H9 (cell line): ENCODE measurements around the gene BICD1. TPM values are rescaled to one million over a fixed set of nuclear protein-coding genes. Genes with fewer than 3 reads are reported as not detected.

Experiments
- DNase-seq: peaks from one replicate; pipeline ENCODE4 v3.0.0-alpha.2; 2017
- H2AFZ ChIP-seq: one replicate; pipeline ENCODE4 v1.6.1; 2013; ENCODE audit warnings: mild to moderate bottlenecking, low read length, control low read depth, moderate library complexity
- H2AK5ac ChIP-seq: 2 replicates; pipeline ENCODE4 v1.6.1; 2013; ENCODE audit warnings: low read length, control low read depth, mixed read lengths; ENCODE audit not compliant: insufficient read length
- H2BK120ac ChIP-seq: one replicate; pipeline ENCODE4 v1.6.1; 2013; ENCODE audit warnings: low read depth, mild to moderate bottlenecking, low read length, control low read depth, inconsistent platforms; ENCODE audit not compliant: poor library complexity, severe bottlenecking
- H2BK12ac ChIP-seq: 2 replicates; pipeline ENCODE4 v1.6.1; 2013; ENCODE audit warnings: low read length, control low read depth, mixed read lengths, low read depth; ENCODE audit not compliant: insufficient read length
- H2BK15ac ChIP-seq: 2 replicates; pipeline ENCODE4 v1.6.1; 2013; ENCODE audit warnings: low read depth, low read length, control low read depth
- H2BK20ac ChIP-seq: one replicate; pipeline ENCODE4 v1.6.1; 2013; ENCODE audit warnings: low read depth, mild to moderate bottlenecking, low read length, control low read depth, inconsistent platforms; ENCODE audit not compliant: poor library complexity, severe bottlenecking
- H2BK5ac ChIP-seq: 2 replicates; pipeline ENCODE4 v1.6.1; 2013; ENCODE audit warnings: low read length, control low read depth, mixed read lengths; ENCODE audit not compliant: insufficient read length
- H3K14ac ChIP-seq: 2 replicates; pipeline ENCODE4 v1.6.1; 2013; ENCODE audit warnings: low read length, control low read depth; ENCODE audit not compliant: insufficient read depth
- H3K18ac ChIP-seq: 2 replicates; pipeline ENCODE4 v1.6.1; 2013; ENCODE audit warnings: low read depth, mild to moderate bottlenecking, mixed read lengths, low read length, control low read depth; ENCODE audit not compliant: insufficient read length
- H3K23ac ChIP-seq: 2 replicates; pipeline ENCODE4 v1.6.1; 2013; ENCODE audit warnings: low read length, control low read depth, mixed read lengths, low read depth; ENCODE audit not compliant: insufficient read length
- H3K23me2 ChIP-seq: 2 replicates; pipeline ENCODE4 v1.6.1; 2013; ENCODE audit warnings: low read depth, mild to moderate bottlenecking, mixed read lengths, low read length, control low read depth; ENCODE audit not compliant: insufficient read length, poor library complexity, severe bottlenecking
- H3K27ac ChIP-seq: 2 replicates; pipeline ENCODE4 v1.5.1; 2013; ENCODE audit warnings: low read length, control low read depth, mixed read lengths, low read depth; ENCODE audit not compliant: insufficient read length
- H3K27me3 ChIP-seq: 2 replicates; pipeline ENCODE4 v1.6.1; 2013; ENCODE audit warnings: low read length, control low read depth, inconsistent platforms; ENCODE audit not compliant: insufficient read depth
- H3K4ac ChIP-seq: 2 replicates; pipeline ENCODE4 v1.6.1; 2013; ENCODE audit warnings: low read depth, mild to moderate bottlenecking, control low read depth, inconsistent platforms, low read length, moderate library complexity
- H3K4me1 ChIP-seq: 2 replicates; pipeline ENCODE4 v1.6.1; 2013; ENCODE audit warnings: low read length, control low read depth, inconsistent platforms; ENCODE audit not compliant: insufficient read depth
- H3K4me2 ChIP-seq: 2 replicates; pipeline ENCODE4 v1.6.1; 2013; ENCODE audit warnings: low read length, control low read depth, mixed read lengths; ENCODE audit not compliant: insufficient read length, insufficient read depth
- H3K56ac ChIP-seq: 2 replicates; pipeline ENCODE4 v1.6.1; 2013; ENCODE audit warnings: low read depth, mild to moderate bottlenecking, mixed read lengths, low read length, control low read depth; ENCODE audit not compliant: insufficient read length
- H3K79me1 ChIP-seq: 2 replicates; pipeline ENCODE4 v1.6.1; 2013; ENCODE audit warnings: low read depth, mild to moderate bottlenecking, moderate library complexity, low read length, control low read depth, inconsistent platforms; ENCODE audit not compliant: insufficient read depth, poor library complexity, severe bottlenecking
- H3K79me2 ChIP-seq: 2 replicates; pipeline ENCODE4 v1.6.1; 2013; ENCODE audit warnings: low read length, control low read depth, inconsistent platforms; ENCODE audit not compliant: insufficient read depth
- H3K9ac ChIP-seq: 2 replicates; pipeline ENCODE4 v1.6.1; 2013; ENCODE audit warnings: low read length, control low read depth, mixed read lengths; ENCODE audit not compliant: insufficient read length; ENCODE audit errors: extremely low read depth
- H3K9me3 ChIP-seq: one replicate; pipeline ENCODE4 v1.6.1; 2013; ENCODE audit warnings: low read depth, low read length, inconsistent platforms; ENCODE audit not compliant: control insufficient read depth
- H3T11ph ChIP-seq: one replicate; pipeline ENCODE4 v1.6.1; 2013; ENCODE audit warnings: mild to moderate bottlenecking, low read length, control low read depth, inconsistent platforms
- H4K20me1 ChIP-seq: one replicate; pipeline ENCODE4 v1.6.1; 2013; ENCODE audit not compliant: control insufficient read depth, insufficient read length, insufficient read depth
- H4K5ac ChIP-seq: 2 replicates; pipeline ENCODE4 v1.6.1; 2013; ENCODE audit warnings: low read depth, mild to moderate bottlenecking, mixed read lengths, low read length, control low read depth; ENCODE audit not compliant: insufficient read length
- H4K8ac ChIP-seq: replicated peaks from 2 replicates; pipeline ENCODE4 v1.6.1; 2013; ENCODE audit warnings: low read length, control low read depth, mixed read lengths, low read depth; ENCODE audit not compliant: insufficient read length
- H4K91ac ChIP-seq: 2 replicates; pipeline ENCODE4 v1.6.1; 2013; ENCODE audit warnings: low read depth, mild to moderate bottlenecking, moderate library complexity, mixed read lengths, low read length, control low read depth; ENCODE audit not compliant: insufficient read length
- H3K27ac Mint-ChIP-seq, 3 experiments: 2 replicates in 2 of 3; 3 replicates in 1 of 3; pipeline ENCODE4 v1.8.0; 2020 to 2021; ENCODE audit warnings: mixed read lengths in 3 of 3, mild to moderate bottlenecking in 1 of 3, moderate library complexity in 1 of 3
- H3K27me3 Mint-ChIP-seq: 2 replicates; pipeline ENCODE4 v1.8.0; 2021; ENCODE audit warnings: low read depth, mild to moderate bottlenecking, moderate library complexity, mixed read lengths
- H3K36me3 Mint-ChIP-seq, 3 experiments: 2 replicates in 2 of 3; 3 replicates in 1 of 3; pipeline ENCODE4 v1.8.0; 2020 to 2021; ENCODE audit warnings: low read depth in 3 of 3, mixed read lengths in 3 of 3; ENCODE audit not compliant: insufficient read depth in 1 of 3
- H3K4me1 Mint-ChIP-seq, 2 experiments: 2 replicates each; pipeline ENCODE4 v1.8.0; 2020; ENCODE audit warnings: mixed read lengths in 2 of 2
- H3K4me3 Mint-ChIP-seq, 2 experiments: 2 replicates in 1 of 2; 3 replicates in 1 of 2; pipeline ENCODE4 v1.8.0; 2020 to 2021; ENCODE audit warnings: mild to moderate bottlenecking in 2 of 2, mixed read lengths in 2 of 2, moderate library complexity in 1 of 2
- H3K9me3 Mint-ChIP-seq, 2 experiments: 2 replicates in 1 of 2; 3 replicates in 1 of 2; pipeline ENCODE4 v1.8.0; 2020; ENCODE audit warnings: mild to moderate bottlenecking in 2 of 2, mixed read lengths in 2 of 2, moderate library complexity in 1 of 2
- WGBS: extraction: QIAGEN DNeasy Blood & Tissue Kit; methylation state at CpG from one replicate; pipeline ENCODE4 v1.1.7; 2013; ENCODE audit warnings: missing lambda C conversion rate, low lambda C conversion rate, mixed read lengths; ENCODE audit not compliant: insufficient read length; ENCODE audit errors: extremely low coverage; 5-methylcytosine and 5-hydroxymethylcytosine counted together
- total RNA-seq: library from RNA; stranded (reverse); gene quantifications from 2 replicates; pipeline ENCODE4 v1.2.1, GENCODE V29; 2021
- TF ChIP-seq, protein P1 (sequence below): fragments of 200-600 bp; sonication (generic); conservative IDR thresholded peaks from 3 replicates; pipeline ENCODE4 v1.8.0; 2021; ENCODE audit warnings: antibody characterized with exemption, mild to moderate bottlenecking

Gene BICD1
- total RNA-seq, 1 experiment from 2014 or later: 134 TPM

DNA sequence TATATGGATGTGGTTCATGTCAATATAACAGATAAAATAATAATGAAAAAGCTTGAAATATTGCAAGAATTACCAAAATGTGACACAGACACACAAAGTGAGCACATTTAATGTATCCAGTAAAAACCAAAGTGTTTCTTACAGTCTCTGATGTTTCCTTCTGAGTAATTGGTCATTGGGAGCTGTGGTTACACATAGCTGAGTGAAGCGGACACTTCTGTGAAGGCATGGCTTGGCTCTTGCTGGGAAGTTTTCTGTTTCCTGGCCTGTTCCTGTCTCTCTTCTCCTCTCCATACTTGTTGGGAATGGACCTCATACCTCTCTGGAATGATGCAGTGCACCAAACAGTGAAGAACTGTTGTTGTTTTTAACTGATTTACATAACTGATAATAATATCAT is 117.3 kb downstream of the BICD1 start:
- H3K4me1 Mint-ChIP-seq: no peaks in the 10 kb centered on the region
- no peak overlapping the region for H2BK5ac ChIP-seq
- no peak overlapping the region for H3K4me2 ChIP-seq
- WGBS: no CpG with 5 or more reads among the region's 1 CpG
- no peak for DNase-seq
- H3K23ac ChIP-seq: no peak overlapping the region
- H3K9me3 Mint-ChIP-seq: peaks cover 2 to 3% of the 10 kb centered on the region in 2 experiments; a peak in 3 of 5 replicates
- H3K27me3 ChIP-seq: no peaks in the 10 kb centered on the region
- H3K79me1 ChIP-seq: peaks cover 4% of the 10 kb centered on the region
- H2BK12ac ChIP-seq: no peak overlapping the region
- H3T11ph ChIP-seq: no peak overlapping the region
- no peak overlapping the region for H4K91ac ChIP-seq
- no peaks in the 10 kb centered on the region for H3K23me2 ChIP-seq
- H4K20me1 ChIP-seq: peaks cover 2% of the 10 kb centered on the region
- no peak overlapping the region for H4K8ac ChIP-seq
- H4K5ac ChIP-seq: no peak overlapping the region
- no peak overlapping the region for H3K9ac ChIP-seq
- peaks cover 19 to 48% (median 21%) of the 10 kb centered on the region in 3 experiments for H3K36me3 Mint-ChIP-seq
- H3K79me2 ChIP-seq: no peaks in the 10 kb centered on the region
- no peak overlapping the region for H2AK5ac ChIP-seq
- no peaks in the 10 kb centered on the region for H3K4me1 ChIP-seq
- no peak overlapping the region for H2BK20ac ChIP-seq
- H3K56ac ChIP-seq: no peak overlapping the region
- H3K14ac ChIP-seq: no peak overlapping the region
- no peaks in the 10 kb centered on the region for H3K9me3 ChIP-seq
- H3K18ac ChIP-seq: no peak overlapping the region
- no peak overlapping the region for H3K27ac Mint-ChIP-seq
- H3K4me3 Mint-ChIP-seq: no peak overlapping the region
- H3K27me3 Mint-ChIP-seq: no peaks in the 10 kb centered on the region
- no peak overlapping the region for H2AFZ ChIP-seq
- TF ChIP-seq, protein P1, sequence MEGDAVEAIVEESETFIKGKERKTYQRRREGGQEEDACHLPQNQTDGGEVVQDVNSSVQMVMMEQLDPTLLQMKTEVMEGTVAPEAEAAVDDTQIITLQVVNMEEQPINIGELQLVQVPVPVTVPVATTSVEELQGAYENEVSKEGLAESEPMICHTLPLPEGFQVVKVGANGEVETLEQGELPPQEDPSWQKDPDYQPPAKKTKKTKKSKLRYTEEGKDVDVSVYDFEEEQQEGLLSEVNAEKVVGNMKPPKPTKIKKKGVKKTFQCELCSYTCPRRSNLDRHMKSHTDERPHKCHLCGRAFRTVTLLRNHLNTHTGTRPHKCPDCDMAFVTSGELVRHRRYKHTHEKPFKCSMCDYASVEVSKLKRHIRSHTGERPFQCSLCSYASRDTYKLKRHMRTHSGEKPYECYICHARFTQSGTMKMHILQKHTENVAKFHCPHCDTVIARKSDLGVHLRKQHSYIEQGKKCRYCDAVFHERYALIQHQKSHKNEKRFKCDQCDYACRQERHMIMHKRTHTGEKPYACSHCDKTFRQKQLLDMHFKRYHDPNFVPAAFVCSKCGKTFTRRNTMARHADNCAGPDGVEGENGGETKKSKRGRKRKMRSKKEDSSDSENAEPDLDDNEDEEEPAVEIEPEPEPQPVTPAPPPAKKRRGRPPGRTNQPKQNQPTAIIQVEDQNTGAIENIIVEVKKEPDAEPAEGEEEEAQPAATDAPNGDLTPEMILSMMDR: no peak
- no peak overlapping the region for H3K4ac ChIP-seq
- no peak overlapping the region for H3K27ac ChIP-seq
- no peak overlapping the region for H2BK120ac ChIP-seq
- H2BK15ac ChIP-seq: no peak overlapping the region
